Skin epidermis (tissue), 12 donors: ENCODE results near the gene TNFRSF17.
A peak's percentile ranks its signal among the peaks of the same experiment; 100 is the strongest.
"Not testable (repeated sequence)": the region's sequence is repeated elsewhere in the genome, so short reads cannot be mapped to it uniquely, and the experiment has no call there.

Experiments used
- H3K27ac ChIP-seq, 21 experiments: fragments of 200-600 bp; sonication (generic) in 11 of 21; one replicate each; pipeline ENCODE4 v1.5.0; 2020; ENCODE audit warnings: mild to moderate bottlenecking in 3 of 21, inconsistent platforms in 2 of 21, moderate library complexity in 2 of 21
- H3K4me3 ChIP-seq, 7 experiments: fragments of 200-600 bp; sonication (generic) in 2 of 7; one replicate each; pipeline ENCODE4 v1.5.0; 2020; ENCODE audit warnings: inconsistent platforms in 2 of 7, mild to moderate bottlenecking in 2 of 7, moderate library complexity in 1 of 7

TNFRSF17 gene

DNA sequence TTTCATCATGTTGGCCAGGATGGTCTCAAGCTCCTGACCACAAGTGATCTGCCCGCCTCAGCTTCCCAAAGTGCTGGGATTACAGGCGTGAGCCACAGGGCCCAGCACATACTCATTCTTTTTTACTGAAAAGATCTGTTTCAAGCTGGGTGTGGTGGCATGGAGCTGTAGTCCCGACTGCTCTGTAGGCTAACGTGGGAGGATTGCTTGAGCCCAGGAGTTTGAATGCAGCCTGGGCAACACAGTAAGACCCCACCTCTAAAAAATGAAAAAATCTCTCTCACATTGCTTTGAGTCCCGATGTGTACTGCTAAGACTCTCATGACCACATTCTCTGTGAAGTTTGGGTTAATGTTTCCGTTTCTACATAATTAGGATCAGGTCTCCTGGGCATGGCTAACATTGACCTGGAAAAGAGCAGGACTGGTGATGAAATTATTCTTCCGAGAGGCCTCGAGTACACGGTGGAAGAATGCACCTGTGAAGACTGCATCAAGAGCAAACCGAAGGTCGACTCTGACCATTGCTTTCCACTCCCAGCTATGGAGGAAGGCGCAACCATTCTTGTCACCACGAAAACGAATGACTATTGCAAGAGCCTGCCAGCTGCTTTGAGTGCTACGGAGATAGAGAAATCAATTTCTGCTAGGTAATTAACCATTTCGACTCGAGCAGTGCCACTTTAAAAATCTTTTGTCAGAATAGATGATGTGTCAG is 2.3 kb downstream of the TNFRSF17 start:
- no peak overlapping the region for H3K27ac ChIP-seq

DNA sequence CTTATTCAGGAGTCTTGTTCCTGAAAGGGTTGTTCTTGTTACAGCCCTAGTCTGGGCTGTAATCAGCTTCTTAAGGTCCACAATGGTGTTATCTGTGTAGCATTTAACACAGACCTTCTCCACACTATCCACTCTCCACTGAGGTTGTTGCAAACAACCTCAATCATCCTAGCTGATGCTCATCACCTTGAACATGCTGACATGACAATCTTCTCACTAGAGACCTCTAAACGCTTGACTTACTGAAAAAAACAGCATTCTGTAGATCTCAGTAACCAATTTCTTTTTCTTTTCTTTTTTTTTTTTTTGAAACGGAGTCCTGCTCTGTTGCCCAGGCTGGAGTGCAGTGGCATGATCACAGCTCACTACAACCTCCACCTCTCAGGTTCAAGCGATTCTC is 3.6 kb downstream of the TNFRSF17 start:
- no peak overlapping the region for H3K4me3 ChIP-seq
- H3K27ac ChIP-seq, result no peak overlapping the region

More for the DNA sequence above, 2.3 kb downstream of the TNFRSF17 start:
- H3K4me3 ChIP-seq, result no peak overlapping the region

GRCh38 chr16:11970292-11970691 is 5.3 kb downstream of the TNFRSF17 start:
- H3K27ac ChIP-seq, H3K4me3 ChIP-seq: not testable (repeated sequence)

DNA sequence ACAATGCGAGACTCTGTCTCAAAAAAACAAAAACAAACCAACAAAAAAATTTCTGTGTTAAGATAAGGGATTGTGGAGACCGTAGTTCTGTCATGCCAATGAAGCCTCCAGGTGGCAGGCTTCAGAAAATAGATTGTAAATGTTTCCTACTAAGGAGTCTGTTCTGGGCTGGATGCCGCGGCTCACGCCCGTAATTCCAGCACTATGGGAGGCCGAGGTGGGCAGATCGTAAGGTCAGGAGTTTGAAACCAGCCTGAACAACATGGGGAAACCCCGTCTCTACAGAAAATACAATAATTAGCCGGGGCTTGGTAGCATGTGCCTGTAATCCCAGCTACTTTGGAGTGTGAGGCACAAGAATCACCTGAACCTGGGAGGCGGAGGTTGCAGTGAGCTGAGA is 7.1 kb downstream of the TNFRSF17 start:
- Histone ChIP-seq H3K4me3 (no peak overlapping the region), H3K27ac (no peak overlapping the region)

DNA sequence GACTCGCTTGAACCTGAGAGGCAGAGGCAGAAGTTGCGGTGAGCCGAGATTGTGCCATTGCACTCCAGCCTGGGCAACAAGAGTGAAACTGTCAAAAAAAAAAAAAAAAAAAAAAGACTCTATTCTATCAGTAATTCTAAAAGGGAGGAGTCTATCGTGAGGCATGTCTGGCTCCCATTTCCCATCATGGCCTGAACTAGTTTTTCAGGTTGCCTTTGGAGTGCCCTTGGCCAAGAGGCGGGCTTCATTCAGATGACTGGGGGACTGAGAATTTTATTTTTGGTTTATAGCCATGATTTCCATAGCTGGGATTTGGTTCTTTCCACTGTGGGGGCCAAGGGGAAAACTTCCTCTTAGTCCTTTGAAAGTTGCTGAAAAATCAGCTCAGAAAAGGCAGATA is 8.1 kb downstream of the TNFRSF17 start:
- Histone ChIP-seq H3K4me3 (no peak overlapping the region), H3K27ac (peak overlapping the region in 9 of 21 experiments; percentile 13 to 61 (median 43))

DNA sequence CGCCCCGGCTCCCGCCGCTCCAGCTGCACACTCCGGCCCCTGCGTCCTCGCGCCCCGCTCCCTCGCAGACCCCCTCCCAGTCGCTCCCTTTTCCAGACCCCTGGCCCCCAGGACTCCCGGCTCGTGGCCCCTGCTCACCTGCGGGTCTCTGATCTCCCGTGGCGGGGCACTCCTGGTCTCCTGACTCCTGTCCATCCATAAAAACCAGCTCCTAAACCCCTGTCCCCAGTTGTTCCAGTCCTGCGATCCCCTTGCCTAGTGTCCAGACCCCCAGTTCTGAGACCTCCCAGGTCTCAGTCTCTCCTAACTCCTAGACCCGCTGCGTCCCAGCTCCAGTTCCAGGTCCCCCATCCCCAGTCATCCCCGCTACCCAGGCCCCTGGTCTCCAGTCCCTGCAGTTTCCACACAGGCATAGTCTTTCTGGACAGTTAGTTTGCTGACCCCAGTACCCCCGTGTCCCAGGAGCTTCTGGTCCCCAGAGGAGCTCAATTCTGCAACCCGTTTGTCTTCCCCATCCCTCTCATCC is 11.9 kb downstream of the TNFRSF17 start:
- Histone ChIP-seq H3K27ac (peak overlapping the region; percentile 63 to 97 (median 93)), H3K4me3 (peak overlapping the region; percentile 63 to 99 (median 87))

GRCh38 chr16:11977376-11978041 is 12.5 kb downstream of the TNFRSF17 start:
- Histone ChIP-seq H3K27ac (peak overlapping the region in 20 of 21 experiments; percentile 67 to 97 (median 93)), H3K4me3 (peak overlapping the region; percentile 63 to 99 (median 87))

GRCh38 chr16:11978080-11978479 is 13.1 kb downstream of the TNFRSF17 start:
- Histone ChIP-seq H3K27ac (peak overlapping the region in 12 of 21 experiments; percentile 18 to 97 (median 93)), H3K4me3 (no peak overlapping the region)

DNA sequence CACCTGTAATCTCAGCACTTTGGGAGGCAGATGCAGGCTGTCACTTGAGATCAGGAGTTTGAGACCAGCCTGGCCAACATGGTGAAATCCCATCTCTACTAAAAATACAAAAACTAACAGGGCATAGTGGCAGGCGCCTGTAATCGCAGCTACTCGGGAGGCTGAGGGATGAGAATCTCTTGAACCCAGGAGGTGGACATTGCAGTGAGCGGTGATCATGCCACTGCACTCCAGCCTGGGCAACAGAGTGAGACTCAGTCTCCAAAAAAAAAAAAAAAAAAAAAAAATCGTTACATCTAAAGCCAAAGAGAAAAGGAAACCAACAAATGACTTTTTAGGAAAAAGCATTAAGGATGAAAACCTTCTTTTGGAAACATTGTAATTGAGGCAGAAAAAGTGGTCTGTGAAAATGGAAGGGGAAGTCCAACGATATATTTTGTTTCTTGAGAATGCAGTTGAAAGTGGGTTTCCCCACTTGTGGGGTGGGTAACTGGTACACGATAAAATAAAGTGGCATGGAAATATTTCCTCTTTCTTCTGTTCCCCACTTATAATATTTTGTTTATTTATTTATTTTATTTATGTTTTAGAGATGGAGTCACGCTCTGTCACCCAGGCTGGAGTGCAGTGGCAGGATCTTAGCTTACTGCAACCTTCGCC is 14.1 kb downstream of the TNFRSF17 start:
- peak overlapping the region in 1 of 21 experiments; percentile 97 for H3K27ac ChIP-seq
- no peak overlapping the region for H3K4me3 ChIP-seq

GRCh38 chr16:11980136-11980844 is 15.3 kb downstream of the TNFRSF17 start:
- no peak overlapping the region for H3K4me3 ChIP-seq
- no peak overlapping the region for H3K27ac ChIP-seq

DNA sequence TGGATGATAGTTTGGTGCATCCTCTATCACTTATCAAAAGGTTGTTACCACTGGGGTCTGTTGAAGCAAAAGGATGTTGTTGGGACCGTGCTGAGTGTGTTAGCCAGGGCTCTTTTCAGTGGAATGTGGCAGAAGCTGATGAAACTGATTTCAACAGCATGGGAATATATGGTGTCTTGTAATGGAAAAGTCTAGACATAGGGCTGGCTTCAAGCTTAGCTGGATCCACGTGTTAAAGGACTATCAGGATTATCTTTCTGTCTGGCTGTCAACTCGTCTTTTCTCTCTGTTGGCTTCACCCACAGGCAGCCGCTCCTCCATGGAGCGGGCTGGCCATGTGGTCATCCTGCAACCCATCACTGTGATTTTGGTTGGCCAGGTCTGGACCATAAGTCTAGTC is 20.2 kb downstream of the TNFRSF17 start:
- Histone ChIP-seq H3K27ac (no peak overlapping the region), H3K4me3 (no peak overlapping the region)

DNA sequence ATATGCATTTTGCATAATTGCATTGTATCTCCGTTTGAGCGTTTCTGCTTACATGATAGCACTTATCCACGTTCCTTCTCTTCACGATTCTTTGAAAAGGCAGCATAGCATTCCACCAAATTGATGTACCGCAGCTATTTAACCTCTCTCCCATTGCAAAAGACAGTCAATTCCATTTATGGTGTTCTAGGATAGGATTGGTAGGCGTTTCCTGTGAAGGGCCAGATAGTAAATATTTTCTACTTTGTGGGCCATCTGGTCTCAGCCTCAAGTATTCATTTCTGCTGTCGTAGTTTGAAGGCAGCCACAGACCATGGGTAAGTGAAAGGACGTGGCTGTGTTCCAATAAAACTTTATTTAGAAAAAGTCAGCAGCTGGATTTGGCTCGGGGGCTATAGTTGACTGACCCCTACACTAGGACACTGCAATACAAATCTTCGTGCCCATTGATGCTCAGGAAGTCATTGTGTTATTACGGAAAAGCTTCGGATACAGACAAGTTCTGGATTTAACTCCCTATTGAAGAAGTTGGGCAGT is 21.6 kb downstream of the TNFRSF17 start:
- no peak overlapping the region for H3K27ac ChIP-seq
- no peak overlapping the region for H3K4me3 ChIP-seq

DNA sequence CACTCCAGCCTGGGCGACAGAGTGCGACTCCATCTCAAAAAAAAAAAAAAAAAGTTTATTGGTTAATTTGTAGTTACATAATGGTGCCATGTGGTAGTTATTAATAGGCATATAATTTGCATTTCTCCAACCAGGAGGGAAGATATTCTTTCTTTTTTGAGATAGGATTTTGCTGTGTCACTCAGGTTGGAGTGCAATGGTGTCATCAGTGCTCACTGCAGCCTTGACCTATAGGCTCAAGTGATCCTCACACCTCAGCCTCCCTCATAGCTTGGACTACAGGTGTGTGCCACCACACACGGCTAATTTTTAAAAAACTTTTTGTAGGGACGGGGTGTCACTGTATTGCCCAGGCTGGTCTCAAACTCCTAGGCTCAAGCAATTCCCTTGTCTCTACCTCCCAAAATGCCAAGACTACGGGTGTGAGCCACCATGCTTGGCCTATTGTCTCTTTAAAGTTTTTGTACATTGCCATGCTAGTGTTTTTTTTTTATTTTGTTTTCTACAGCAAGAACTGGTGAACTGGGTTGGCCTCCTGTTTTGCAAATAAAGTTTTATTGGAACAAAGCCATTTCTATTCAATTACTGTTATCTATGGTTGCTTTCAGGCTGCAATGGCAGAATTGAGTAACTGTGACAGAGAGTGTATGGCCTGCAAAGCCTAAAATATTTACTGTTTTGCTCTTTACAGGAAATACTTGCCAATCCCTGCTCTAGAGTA is 23.4 kb downstream of the TNFRSF17 start:
- H3K4me3 ChIP-seq, result no peak overlapping the region

GRCh38 chr16:11990702-11991390 is 25.8 kb downstream of the TNFRSF17 start:
- no peak overlapping the region for H3K27ac ChIP-seq
- H3K4me3 ChIP-seq, result no peak overlapping the region

More for the DNA sequence above, 23.4 kb downstream of the TNFRSF17 start:
- no peak overlapping the region for H3K27ac ChIP-seq

DNA sequence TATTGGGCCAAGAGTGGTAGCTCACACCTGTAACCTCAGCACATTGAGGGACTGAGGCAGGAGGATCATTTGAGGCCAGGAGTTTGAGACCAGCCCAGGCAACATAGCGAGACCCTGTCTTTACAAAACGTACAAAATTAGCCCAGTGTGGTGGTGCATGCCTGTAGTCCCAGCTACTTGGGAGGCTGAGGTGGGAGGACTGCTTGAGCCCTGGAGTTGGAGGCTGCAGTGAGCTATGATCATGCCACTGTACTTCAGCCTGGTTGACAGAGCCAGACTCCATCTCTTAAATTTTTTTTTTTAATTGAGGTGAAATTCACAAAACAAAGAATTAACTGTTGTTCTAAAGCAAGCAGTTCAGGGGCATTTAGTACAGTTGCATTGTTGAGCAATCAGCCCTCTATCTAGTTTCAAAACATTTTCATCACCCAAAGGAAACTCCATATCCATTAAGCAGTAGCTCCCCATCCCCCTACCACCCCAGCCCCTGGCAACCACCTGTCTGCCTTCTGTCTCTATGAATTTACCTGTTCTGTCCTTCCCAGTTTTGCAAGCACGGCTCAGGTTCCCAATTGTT is 27.1 kb downstream of the TNFRSF17 start:
- Histone ChIP-seq H3K4me3 (no peak overlapping the region), H3K27ac (no peak overlapping the region)

GRCh38 chr16:11992586-11993524 is 27.8 kb downstream of the TNFRSF17 start:
- Histone ChIP-seq H3K4me3 (no peak overlapping the region), H3K27ac (peak overlapping the region in 3 of 21 experiments; percentile 69 to 82 (median 79))
